ENCODE results near the gene CENPN. TPM values are rescaled to one million over a fixed set of nuclear protein-coding genes. Genes with fewer than 3 reads are reported as not detected.

CENPN gene
- total and polyA plus RNA-seq, 2 of the 13 experiments (the other 11 are each of a cell fraction or from before 2014, with no cell fraction given), result 29.7 to 129 TPM

GRCh38 chr16:81006813-81007695, at the start of gene CENPN, which contains the start of gene CMC2 (continued):
- TF ChIP-seq SPEN (CRISPR knock-in tag; IDR thresholded peaks at IDR 0.05; ENCODE audit: low read depth), result peak; percentile 83
- TF ChIP-seq, protein P1, sequence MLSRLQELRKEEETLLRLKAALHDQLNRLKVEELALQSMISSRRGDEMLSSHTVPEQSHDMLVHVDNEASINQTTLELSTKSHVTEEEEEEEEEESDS (CRISPR knock-in tag; IDR thresholded peaks at IDR 0.05; ENCODE audit: borderline replicate concordance), result peak; percentile 87; the same call in 1 of the 2 replicates
- TF ChIP-seq, protein P2, sequence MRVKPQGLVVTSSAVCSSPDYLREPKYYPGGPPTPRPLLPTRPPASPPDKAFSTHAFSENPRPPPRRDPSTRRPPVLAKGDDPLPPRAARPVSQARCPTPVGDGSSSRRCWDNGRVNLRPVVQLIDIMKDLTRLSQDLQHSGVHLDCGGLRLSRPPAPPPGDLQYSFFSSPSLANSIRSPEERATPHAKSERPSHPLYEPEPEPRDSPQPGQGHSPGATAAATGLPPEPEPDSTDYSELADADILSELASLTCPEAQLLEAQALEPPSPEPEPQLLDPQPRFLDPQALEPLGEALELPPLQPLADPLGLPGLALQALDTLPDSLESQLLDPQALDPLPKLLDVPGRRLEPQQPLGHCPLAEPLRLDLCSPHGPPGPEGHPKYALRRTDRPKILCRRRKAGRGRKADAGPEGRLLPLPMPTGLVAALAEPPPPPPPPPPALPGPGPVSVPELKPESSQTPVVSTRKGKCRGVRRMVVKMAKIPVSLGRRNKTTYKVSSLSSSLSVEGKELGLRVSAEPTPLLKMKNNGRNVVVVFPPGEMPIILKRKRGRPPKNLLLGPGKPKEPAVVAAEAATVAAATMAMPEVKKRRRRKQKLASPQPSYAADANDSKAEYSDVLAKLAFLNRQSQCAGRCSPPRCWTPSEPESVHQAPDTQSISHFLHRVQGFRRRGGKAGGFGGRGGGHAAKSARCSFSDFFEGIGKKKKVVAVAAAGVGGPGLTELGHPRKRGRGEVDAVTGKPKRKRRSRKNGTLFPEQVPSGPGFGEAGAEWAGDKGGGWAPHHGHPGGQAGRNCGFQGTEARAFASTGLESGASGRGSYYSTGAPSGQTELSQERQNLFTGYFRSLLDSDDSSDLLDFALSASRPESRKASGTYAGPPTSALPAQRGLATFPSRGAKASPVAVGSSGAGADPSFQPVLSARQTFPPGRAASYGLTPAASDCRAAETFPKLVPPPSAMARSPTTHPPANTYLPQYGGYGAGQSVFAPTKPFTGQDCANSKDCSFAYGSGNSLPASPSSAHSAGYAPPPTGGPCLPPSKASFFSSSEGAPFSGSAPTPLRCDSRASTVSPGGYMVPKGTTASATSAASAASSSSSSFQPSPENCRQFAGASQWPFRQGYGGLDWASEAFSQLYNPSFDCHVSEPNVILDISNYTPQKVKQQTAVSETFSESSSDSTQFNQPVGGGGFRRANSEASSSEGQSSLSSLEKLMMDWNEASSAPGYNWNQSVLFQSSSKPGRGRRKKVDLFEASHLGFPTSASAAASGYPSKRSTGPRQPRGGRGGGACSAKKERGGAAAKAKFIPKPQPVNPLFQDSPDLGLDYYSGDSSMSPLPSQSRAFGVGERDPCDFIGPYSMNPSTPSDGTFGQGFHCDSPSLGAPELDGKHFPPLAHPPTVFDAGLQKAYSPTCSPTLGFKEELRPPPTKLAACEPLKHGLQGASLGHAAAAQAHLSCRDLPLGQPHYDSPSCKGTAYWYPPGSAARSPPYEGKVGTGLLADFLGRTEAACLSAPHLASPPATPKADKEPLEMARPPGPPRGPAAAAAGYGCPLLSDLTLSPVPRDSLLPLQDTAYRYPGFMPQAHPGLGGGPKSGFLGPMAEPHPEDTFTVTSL (CRISPR knock-in tag; IDR thresholded peaks at IDR 0.05; ENCODE audit: borderline replicate concordance), result peak; percentile 23; the same call in 1 of the 2 replicates
- peak; percentile 67; the same call in 1 of the 2 replicates for TF ChIP-seq ARNT2 (CRISPR knock-in tag; IDR thresholded peaks at IDR 0.05; ENCODE audit: low read depth)
- TF ChIP-seq ZNF552 (CRISPR knock-in tag; IDR thresholded peaks at IDR 0.05; ENCODE audit: borderline replicate concordance), result peak; percentile 33; the same call in 1 of the 2 replicates
- TF ChIP-seq, protein P3, sequence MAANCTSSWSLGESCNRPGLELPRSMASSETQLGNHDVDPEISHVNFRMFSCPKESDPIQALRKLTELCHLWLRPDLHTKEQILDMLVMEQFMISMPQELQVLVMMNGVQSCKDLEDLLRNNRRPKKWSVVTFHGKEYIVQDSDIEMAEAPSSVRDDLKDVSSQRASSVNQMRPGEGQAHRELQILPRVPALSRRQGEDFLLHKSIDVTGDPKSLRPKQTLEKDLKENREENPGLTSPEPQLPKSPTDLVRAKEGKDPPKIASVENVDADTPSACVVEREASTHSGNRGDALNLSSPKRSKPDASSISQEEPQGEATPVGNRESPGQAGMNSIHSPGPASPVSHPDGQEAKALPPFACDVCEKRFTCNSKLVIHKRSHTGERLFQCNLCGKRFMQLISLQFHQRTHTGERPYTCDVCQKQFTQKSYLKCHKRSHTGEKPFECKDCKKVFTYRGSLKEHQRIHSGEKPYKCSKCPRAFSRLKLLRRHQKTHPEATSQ (CRISPR knock-in tag; IDR thresholded peaks at IDR 0.05; ENCODE audit: borderline replicate concordance), result peak; percentile 96
- TF ChIP-seq ZNF746 (CRISPR knock-in tag; IDR thresholded peaks at IDR 0.05), result no peak; the same call in 1 of the 2 replicates
- TF ChIP-seq NFE2L2 (IDR thresholded peaks at IDR 0.05; ENCODE audit: low read length), result no peak; the same call in 1 of the 2 replicates
- peak; percentile 78 for TF ChIP-seq TBX3 (IDR thresholded peaks at IDR 0.05; ENCODE audit: borderline replicate concordance)
- TF ChIP-seq GTF3A (CRISPR knock-in tag; conservative IDR thresholded peaks at IDR 0.05), result peak; percentile 41; the same call in 1 of the 2 replicates
- TF ChIP-seq, protein P4, sequence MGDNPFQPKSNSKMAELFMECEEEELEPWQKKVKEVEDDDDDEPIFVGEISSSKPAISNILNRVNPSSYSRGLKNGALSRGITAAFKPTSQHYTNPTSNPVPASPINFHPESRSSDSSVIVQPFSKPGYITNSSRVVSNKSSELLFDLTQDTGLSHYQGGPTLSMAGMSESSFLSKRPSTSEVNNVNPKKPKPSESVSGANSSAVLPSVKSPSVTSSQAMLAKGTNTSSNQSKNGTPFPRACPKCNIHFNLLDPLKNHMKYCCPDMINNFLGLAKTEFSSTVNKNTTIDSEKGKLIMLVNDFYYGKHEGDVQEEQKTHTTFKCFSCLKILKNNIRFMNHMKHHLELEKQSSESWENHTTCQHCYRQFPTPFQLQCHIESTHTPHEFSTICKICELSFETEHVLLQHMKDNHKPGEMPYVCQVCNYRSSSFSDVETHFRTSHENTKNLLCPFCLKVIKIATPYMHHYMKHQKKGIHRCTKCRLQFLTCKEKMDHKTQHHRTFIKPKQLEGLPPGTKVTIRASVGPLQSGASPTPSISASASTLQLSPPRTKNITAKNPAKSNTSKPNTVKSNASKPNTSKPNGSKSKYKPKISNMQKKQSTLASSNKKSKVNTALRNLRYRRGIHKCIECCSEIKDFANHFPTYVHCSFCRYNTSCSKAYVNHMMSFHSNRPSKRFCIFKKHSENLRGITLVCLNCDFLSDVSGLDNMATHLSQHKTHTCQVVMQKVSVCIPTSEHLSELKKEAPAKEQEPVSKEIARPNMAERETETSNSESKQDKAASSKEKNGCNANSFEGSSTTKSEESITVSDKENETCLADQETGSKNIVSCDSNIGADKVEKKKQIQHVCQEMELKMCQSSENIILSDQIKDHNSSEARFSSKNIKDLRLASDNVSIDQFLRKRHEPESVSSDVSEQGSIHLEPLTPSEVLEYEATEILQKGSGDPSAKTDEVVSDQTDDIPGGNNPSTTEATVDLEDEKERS (CRISPR knock-in tag; IDR thresholded peaks at IDR 0.05), result peak; percentile 44

Measured in HepG2 (cell line).